Activated CD8-positive, alpha-beta memory T cell treated with anti-CD3 and anti-CD28 coated beads, Interleukin-2, amount 50 U/mL, for 4 hours (primary cell): ENCODE data around the gene NCAPG2.
"Not testable (repeated sequence)": the region's sequence is repeated elsewhere in the genome, so short reads cannot be mapped to it uniquely, and the experiment has no call there.

Experiments
- DNase-seq: peaks from one replicate; pipeline ENCODE4 v3.0.0-alpha.2; 2020

Gene NCAPG2

DNA sequence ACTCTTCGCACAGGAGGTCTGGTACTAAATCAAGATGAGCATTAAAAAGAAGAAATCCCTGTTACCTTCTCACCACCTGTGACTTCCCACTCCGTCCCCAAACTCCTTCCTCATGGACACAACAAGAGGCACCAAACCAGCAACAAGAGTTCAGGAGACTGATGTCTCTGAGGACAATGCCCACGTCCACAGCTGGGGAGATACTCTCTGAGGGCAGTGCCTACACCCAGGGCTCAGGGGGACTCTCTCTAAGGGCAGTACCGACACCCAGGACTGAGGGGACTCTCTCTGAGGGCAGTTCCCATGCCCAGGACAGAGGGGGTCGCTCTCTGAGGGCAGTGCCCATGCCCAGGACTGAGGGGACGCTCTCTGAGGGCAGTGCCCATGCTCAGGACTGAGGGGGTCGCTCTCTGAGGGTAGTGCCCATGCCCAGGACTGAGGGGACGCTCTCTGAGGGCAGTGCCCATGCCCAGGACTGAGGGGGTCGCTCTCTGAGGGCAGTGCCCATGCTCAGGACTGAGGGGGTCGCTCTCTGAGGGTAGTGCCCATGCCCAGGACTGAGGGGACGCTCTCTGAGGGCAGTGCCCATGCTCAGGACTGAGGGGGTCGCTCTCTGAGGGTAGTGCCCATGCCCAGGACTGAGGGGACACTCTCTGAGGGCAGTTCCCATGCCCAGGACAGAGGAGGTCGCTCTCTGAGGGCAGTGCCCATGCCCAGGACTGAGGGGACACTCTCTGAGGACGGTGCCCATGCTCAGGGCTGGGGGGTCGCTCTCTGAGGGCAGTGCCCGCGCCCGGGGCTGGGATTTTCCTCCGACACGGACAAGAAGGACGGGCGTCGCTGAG is 703 bp downstream of the NCAPG2 start:
- not testable (repeated sequence) for DNase-seq

DNA sequence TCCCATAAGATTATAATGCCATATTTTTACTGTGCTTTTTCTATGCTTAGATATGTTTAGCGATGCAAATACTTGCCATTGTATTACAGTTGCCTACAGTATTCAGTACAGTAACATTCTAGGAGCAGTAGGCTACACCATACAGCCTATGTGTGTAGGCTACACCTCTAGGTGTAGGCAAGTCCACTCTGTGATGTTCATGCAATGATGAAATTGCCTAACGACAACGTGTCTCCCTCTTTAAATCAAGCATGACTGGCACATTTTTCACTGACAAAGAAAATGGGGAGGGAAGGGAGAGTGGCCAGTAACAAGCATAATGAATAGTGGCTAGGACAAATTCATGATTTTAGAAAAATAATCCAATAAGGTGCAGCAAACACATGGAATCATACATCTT is 1.7 kb downstream of the NCAPG2 start:
- no peak for DNase-seq

DNA sequence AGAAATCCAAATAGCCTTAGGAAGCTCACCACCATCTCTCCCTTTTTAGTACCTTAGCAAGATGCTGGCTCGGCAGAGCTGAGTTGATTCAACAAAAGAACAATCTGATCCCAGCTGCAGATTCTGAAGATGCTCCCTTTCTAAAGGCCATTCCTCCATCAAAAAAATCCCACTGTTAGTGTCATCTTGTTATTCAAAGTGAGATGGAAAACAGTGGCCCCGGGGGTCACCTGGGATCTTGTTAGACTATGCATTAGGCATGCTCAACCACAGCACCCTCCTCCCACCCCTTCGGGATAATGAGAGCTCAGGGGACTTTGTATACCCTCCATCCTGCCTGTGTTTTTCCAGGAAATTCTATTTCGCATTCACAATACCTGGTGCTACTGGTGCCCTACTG is 2.4 kb downstream of the NCAPG2 start:
- no peak for DNase-seq

DNA sequence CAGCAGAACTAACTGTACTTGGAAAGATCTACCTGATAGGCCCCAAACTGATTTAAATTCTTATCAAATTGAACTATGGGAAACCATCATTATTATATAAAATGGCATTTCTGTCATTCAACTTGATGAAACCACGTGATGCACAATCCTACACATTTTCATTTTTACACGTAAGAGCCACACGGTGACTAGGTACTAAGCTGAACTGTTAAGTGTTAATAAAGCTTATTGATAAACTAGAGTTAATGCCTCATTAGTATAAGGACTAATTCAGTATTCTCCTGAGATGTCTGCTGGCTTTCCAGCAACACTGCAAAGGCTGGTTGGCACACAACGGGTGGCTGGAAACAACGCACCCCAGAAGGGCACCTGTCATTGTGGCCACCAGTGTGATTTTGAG is 4.6 kb downstream of the NCAPG2 start:
- no peak for DNase-seq

DNA sequence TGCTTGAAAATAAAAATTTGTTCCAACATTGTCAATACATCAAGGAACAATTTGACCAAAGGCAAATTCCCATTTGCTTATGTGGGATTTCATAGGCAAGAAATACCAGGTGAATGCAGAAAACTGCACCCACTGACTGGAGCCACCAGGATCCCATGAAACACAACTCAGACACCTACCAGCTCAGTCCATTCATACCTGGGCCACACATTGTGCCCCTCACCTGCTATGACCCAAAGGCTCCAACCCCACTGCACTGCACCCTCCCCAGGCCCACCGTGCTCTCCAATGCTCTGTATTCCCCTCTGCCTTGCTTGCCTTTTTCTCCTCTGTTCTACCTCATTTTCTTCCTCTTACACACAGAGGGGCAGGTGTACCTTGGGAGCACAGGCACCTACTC is 5.3 kb downstream of the NCAPG2 start:
- DNase-seq, result no peak

DNA sequence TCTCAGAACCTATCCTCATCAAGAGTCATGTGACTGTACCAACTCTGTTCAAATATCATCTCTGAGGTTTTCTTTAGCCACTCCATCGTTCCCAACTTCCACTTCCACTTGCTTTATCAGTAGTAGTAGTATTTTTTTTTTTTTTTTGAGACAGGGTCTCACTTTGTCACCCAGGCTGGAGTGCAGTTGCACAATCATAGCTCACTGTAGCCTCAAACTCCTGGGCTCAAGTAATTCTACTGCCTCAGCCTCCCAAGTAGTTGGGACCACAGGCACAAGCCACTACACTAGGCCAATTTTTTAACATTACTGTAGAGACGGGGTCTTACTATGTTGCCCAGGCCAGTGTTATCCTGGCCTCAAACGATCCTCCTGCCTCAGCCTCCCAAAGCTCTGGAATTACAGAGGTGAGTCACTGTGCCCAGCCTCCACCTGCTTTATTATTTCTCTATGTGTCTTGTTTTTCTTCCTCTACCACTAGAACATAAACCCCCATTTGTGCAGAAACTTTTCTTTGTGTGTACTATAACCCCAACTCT is 5.9 kb downstream of the NCAPG2 start:
- DNase-seq, result no peak

DNA sequence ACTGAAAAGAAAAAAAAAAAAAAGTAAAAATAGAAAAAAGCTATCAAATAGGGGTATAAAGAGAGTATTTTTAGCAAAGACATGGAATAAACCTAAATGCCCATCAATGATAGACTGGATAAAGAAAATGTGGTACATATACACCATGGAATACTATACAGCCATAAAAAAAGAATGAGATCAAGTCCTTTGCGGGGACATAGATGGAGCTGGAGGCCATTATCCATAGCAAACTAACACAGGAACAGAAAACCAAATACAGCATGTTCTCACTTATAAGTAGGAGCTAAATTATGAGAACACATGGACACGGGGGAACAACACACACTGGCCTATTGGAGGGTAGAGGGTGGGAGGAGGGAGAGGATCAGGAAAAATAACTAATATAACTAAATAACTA is 7.0 kb downstream of the NCAPG2 start:
- DNase-seq, result not testable (repeated sequence)

DNA sequence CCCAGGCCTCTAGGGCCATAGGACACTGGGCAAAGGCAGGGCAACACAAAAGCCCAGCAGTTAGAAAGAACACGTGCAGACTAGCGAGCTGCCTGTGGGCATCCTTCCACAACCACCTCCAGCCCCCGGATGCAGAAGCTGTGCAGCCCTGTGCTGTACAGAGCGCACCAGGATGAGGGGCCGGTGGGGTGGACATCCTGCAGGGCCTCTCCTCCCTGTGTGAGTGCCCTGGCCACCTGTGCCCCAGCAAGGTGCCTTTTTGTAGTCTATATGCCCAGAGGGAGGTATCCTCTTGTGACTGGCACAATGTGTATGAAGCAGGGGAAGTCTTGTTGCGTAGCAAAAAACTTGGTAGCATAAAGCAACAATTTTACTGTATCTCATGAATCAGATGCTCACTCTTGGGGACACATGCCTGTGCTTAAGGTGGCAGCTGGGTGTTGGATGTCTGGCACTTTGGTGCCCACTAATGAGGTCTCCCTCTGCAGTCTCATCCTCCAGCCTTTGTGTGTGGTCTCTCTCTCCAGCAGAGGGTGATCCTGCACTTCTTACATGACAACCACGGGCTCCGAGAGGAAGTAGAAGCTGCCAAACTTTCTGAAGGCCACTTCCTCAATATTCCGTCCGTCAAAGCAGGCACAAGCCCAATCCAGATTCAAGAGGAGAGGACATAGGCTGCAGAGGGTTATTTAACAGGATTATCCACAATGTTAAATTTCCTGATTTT is 8.7 kb downstream of the NCAPG2 start:
- peak; percentile 46 for DNase-seq

DNA sequence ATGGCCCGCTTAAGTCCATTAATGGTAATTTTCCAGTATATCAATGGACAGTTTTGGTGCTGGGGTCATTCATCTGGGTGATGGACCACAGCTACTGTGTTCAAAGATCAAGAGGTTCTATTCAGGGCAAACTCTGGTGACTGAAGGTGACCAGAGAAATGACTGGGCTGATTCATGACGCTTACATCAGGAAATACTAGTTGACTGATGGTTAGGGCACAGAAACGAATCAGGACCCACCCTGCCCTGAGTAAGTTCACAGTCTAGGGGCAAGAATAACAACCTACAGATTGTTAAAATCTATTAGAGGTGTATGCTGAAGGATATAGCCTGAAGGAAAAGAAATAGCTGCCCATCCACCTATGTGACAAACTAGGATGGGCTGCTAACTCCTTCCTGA is 9.5 kb downstream of the NCAPG2 start:
- DNase-seq, result no peak

DNA sequence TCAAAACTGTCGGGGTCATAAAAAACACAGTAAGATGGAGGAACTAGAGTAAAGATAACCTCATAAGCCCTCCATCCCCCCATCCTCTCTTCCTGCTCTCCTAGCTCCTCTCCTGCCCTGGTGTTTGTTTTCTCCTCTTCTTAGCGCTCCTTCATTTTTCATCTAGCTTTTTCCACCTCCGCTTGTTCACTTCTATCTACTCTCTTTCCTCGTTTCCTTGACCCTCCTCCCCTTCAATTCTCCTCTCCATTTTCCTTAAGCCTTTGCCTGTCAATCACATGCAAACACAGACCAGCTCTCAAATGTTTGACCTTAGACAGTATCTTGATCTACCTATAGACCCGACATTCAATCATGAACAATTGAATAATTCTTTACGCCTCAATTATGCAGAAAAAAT is 10.0 kb downstream of the NCAPG2 start:
- DNase-seq, result no peak

DNA sequence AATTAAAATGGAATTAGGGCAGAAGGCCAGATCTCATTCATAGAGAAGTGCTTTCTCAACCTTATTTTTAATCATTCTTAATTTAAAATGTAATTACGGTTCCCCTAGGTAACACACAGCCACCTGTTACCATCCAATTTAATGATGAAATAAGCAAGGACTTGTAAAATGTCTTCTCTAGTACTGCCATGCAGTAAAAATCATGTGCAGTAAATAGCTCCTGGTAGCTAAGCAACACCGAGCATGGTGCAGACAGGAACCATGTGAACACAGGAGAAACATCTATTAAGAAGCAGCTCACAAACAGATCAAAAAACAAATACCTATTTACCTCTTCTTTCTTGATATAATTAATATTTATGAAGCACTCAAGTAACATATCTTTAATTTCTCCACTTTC is 15.1 kb downstream of the NCAPG2 start:
- DNase-seq, result no peak

DNA sequence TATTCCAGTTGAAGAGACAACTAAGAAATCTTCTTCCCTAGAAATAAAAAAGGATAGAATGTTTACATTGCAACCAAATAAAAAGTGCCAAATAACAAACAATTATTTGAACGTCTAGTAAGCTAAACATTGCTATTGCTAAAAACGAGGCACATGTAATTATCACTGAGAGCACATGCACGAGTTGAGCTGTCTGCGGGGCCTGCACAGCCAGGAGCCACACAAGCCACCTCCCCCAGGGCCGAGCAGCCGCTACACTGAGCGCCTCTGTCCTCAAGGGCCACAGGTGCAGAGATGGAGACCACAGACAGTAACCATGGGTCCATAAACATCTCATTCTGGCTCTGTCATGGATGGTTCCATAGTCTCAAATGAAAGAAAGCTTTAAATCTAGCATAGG is 17.2 kb downstream of the NCAPG2 start:
- DNase-seq, result no peak

DNA sequence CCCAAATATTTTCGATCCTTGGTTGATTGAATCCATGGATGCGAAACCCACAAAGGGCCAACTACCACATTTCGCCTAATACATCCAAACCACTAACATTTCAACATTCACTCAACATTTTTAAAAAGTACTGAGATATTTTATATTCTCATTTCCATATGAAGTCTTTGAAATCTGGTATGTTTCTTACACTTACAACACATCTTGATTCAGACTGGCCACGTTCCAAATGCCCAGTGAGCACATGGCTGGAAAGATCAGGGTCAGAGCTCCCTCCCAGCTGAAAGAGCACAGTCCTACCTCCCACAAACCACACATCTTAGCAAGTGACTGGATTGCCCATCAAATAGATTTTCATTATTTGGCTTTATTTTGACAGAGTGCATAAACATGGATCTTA is 18.9 kb downstream of the NCAPG2 start:
- DNase-seq, result no peak

DNA sequence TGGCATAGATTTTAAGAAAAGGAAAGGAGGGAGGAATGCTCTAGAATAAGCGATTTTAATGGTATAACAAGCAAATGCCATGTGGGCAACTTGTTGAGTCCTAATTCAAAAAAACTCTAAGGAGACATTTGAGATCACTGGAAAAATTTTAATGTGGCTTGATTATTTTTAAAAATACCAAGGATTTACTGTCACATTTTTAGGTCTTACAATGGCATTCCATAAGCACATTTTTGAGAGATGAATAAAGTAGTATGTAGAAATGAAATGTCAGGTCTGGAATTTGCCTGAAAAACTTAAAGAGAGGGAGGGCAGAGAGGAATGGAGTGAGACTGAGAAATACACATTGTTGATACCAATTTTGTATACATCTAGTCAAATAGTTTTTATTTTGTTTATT is 20.3 kb downstream of the NCAPG2 start:
- DNase-seq, result no peak

DNA sequence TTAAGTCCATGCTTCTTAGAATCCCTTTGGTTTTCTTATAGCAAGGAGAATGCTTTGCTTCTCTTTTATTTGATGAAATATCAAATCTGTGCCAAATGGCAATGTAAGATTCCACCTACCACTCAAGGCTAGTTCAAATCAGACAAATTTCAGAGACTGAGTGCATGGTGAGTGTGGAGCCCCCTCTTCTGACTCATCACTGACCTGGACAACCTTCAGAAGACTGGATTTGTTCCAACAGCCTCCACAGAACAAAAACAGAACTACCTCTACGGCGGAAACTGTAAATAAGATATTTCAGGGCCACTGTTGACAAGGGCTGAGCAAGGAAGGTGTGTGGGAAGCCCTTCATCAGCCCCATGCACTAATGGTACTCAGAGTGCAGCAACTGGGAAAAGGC is 21.1 kb downstream of the NCAPG2 start:
- DNase-seq, result no peak

DNA sequence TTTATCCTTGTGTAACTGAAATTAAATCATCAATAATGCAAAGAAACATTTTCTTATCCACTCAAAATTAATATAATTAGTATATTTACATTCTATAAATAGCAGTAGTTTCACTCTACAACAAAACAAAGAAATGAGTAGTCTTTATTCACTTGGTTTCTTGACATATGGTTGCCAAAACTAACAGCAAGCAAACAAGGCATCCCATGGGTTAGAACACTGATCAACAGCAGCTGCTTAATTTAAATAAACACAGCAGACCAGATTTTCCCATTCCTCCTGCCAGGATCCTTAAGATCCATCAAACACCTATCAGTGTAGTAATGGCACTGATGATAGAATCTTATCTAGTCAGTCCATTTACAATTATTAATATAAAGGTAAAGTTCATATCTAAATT is 22.1 kb downstream of the NCAPG2 start:
- DNase-seq, result no peak

DNA sequence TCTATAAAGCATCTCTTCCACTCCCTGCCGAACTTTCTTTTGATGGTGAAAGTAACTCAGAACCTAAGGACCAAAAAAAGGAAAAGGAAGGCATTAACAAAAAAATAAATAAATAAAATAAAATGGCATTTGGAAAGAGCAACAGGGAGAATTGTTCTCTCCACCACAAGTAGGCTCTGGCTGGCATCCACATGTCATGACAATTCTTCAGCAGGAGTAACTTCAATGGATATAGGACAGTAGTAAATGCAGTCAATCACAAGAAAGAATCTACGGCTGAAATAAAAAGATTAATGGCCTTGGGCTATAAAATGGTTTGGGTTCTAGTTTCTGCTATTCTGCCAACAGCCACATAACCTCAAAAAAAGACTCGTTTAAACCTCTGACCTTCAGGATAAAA is 23.9 kb downstream of the NCAPG2 start:
- DNase-seq, result no peak

DNA sequence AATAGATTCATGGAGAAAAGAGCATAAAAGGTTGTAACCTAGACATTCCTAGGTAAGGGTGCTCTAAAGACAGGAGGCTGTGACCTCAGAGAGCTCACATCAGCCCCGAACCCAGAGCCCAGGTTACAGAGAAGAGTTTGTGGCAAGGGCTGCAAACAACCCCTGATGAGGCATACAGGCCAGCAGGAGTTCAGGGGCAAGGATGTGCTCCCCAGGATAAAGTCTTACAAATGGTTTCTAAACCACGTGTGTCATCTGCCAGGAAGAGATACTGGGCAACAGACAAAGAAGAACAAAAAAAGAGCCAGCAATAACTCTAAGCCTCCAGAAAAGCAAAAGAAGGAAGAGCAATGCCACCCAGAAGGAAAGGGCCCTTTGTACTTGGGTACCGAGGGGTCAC is 27.7 kb downstream of the NCAPG2 start:
- no peak for DNase-seq

DNA sequence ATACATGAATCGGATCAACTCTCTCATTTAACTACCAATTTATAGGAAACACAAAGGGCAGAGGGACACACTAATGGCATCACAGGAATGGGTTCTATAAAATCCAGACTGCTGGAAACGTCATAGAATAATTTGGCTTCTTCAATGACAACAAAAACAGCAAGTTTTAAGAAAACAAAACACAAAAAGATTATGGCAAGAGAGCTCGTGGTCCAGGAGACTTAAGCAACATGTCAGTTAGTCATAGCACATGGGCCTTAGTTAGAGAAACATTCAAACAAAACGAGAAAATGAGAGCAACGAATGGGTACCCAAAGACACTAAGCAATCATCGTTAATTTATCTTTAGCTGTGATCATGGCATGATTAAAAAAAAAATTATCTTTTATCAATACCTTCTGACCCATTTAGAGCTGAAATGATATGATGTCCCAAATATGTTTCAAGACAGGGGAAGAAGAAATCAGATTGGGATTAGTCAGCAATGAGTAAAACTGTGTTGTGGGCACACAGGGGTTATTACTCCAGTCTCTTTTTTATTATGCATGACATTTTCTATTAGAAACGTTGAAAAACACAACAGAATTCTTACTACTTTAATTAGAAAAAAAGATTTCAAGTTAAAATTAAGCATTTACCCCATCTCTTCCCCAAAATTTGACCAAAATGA is 28.3 kb downstream of the NCAPG2 start:
- no peak for DNase-seq

DNA sequence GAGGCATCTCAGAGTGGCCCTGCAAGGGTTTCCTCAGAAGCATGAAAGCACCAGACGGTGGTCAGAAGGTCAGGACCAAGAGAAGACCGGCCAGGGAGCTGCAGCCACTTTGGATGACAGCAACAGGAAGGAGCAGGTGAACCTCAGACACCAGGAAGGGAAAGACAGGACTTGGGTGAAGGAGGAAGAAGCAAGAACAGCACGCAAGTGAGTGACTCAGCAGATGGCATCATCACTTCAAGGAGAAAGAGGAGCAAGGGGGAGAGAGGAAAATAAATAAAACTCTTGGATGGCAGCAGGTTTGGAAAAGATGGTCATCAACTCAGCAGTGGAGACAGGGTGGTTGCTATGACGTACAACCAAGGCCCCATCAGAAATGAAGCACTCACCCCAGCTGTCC is 31.6 kb downstream of the NCAPG2 start:
- no peak for DNase-seq

DNA sequence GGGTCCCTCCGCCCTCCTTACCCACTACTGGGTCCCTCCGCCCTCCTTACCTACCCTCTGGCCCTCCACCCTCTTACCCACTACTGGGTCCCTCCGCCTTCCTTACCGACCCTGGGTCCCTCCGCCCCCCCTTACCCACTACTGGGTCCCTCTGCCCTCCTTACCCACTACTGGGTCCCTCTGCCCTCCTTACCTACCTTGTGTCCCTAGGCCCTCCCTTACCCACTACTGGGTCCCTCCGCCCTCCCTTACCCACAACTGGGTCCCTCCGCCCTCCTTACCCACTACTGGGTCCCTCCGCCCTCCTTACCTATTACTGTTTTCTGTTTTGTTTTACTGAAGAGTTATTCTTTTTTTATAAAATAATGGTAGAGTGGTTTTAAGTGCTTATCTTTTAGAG is 36.5 kb downstream of the NCAPG2 start:
- DNase-seq, result not testable (repeated sequence)

DNA sequence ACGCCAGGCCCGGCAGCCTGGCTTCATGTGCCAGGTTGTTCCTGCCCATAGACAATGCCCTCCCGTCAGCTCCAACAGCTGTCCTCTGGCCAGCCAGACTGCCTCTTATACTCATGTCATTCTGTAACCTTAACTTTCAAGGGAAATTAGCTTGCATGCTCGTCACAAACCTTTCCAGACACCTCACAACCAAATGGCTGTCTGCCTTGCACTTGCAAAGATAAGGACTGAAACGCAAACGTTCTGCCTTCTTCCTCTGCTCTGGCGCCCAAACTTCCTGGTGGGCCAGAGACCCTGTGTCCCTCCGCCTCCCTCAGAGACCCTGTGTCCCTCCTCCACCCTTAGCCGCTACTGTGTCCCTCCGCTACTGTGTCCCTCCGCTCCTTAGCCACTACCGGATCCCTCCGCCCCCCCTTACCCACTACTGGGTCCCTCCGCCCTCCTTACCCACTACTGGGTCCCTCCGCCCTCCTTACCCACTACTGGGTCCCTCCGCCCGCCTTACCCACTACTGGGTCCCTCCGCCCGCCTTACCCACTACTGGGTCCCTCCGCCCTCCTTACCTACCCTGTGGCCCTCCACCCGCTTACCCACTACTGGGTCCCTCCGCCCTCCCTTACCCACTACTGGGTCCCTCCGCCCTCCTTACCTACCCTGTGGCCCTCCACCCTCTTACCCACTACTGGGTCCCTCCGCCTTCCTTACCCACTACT is 37.5 kb downstream of the NCAPG2 start:
- not testable (repeated sequence) for DNase-seq

DNA sequence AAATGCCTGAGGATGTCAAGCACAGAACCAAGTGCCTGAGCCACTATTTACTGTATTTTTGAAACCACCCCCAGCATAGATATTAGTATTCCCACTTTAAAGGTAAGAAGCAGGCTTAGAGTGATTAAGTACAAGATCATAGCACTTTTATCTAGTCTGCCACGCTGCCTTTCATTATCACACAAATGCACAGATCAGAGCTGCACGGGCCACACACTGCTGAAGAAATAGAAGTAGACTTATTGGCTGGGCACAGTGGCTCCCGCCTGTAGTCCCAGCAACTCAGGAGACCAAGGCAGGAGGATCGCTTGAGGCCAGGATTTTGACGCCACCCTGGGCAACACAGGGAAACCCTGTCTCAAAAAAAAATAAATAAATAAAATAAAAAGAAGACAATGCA is 38.2 kb downstream of the NCAPG2 start:
- no peak for DNase-seq
